ENCODE results near the gene PRRG4. TPM values are rescaled to one million over a fixed set of nuclear protein-coding genes. Genes with fewer than 3 reads are reported as not detected.

Gene PRRG4
- total RNA-seq, 2 donors from 2014 or later: 1.4 to 2.7 TPM

- no peak for TF ChIP-seq CTCF (IDR thresholded peaks at IDR 0.05)
- Histone ChIP-seq H3K9me3 (peaks cover 0 to 10% of the 10 kb centered on the region in 2 donors), H3K36me3 (no peaks in the 10 kb centered on the region), H3K27ac (no peak overlapping the region), H3K27me3 (no peaks in the 10 kb centered on the region), H3K4me1 (no peaks in the 10 kb centered on the region), H3K4me3 (no peak overlapping the region)
- no peak for DNase-seq (ENCODE audit: low spot score)
These were observed 17.8 kb downstream of the PRRG4 start for GRCh38 chr11:32847511-32847910.

GRCh38 chr11:32849761-32850160 is 20.0 kb downstream of the PRRG4 start:
- H3K36me3 ChIP-seq: no peaks in the 10 kb centered on the region
- TF ChIP-seq CTCF (IDR thresholded peaks at IDR 0.05): no peak
- no peak overlapping the region for H3K27ac ChIP-seq
- H3K9me3 ChIP-seq: peaks cover 0 to 10% of the 10 kb centered on the region in 2 donors
- DNase-seq (ENCODE audit: low spot score): no peak
- H3K4me3 ChIP-seq: no peak overlapping the region
- H3K4me1 ChIP-seq: no peaks in the 10 kb centered on the region
- H3K27me3 ChIP-seq: no peaks in the 10 kb centered on the region

DNA sequence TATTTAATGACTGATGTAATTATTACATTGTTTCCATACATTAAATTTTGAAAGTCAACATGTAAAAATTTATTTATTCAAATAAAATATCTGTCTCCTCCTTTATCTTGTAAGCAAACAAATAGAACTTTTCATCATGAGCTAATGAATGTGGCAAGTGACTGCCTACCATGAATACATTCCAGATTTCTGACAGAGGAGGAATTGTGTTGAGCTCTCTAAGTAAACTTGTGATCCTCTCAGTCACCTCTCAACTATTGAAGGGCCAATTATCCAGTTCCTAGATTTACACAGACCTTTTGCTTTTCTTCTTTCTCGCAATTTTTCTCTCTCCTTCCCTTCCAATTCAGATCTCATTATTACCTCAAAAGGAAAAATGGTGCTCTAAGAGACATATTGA is 21.5 kb downstream of the PRRG4 start:
- Histone ChIP-seq H3K4me1 (no peaks in the 10 kb centered on the region), H3K27me3 (no peaks in the 10 kb centered on the region), H3K9me3 (peaks cover 0 to 10% of the 10 kb centered on the region in 2 donors), H3K4me3 (no peak overlapping the region), H3K36me3 (no peaks in the 10 kb centered on the region), H3K27ac (no peak overlapping the region)
- TF ChIP-seq CTCF (IDR thresholded peaks at IDR 0.05): no peak
- DNase-seq (ENCODE audit: low spot score): no peak

DNA sequence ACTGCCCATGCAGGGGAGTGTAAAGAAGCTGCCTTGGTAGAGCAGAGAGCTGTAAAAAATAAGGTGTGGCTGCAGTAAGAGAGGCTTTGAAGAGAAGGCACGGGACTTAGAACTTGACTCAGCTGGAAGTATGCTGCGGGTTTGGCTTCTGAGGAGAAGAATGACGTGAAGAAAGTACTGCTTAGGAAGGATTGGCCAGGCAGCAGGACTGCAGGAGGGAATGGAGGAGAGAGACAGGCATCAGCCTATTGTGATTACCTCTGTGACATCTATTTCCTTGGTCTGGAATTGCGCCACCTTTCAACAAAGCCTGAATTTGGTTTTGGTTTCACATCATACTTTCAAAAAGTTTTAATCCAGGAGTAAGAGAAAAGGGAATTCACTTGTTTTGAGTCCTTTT is 22.5 kb downstream of the PRRG4 start:
- Histone ChIP-seq H3K4me3 (no peak overlapping the region), H3K36me3 (no peaks in the 10 kb centered on the region), H3K27ac (no peak overlapping the region), H3K27me3 (no peaks in the 10 kb centered on the region), H3K9me3 (peaks cover 0 to 10% of the 10 kb centered on the region in 2 donors), H3K4me1 (no peaks in the 10 kb centered on the region)
- TF ChIP-seq CTCF (IDR thresholded peaks at IDR 0.05): no peak
- no peak for DNase-seq (ENCODE audit: low spot score)

- H3K27me3 ChIP-seq: no peaks in the 10 kb centered on the region
- no peaks in the 10 kb centered on the region for H3K9me3 ChIP-seq
- no peak for DNase-seq (ENCODE audit: low spot score)
- H3K4me1 ChIP-seq: no peaks in the 10 kb centered on the region
- H3K36me3 ChIP-seq: no peaks in the 10 kb centered on the region
- TF ChIP-seq CTCF (IDR thresholded peaks at IDR 0.05): no peak
- H3K4me3 ChIP-seq: no peak overlapping the region
- H3K27ac ChIP-seq: no peak overlapping the region
These were observed 25.9 kb downstream of the PRRG4 start for GRCh38 chr11:32855601-32856000.

DNA sequence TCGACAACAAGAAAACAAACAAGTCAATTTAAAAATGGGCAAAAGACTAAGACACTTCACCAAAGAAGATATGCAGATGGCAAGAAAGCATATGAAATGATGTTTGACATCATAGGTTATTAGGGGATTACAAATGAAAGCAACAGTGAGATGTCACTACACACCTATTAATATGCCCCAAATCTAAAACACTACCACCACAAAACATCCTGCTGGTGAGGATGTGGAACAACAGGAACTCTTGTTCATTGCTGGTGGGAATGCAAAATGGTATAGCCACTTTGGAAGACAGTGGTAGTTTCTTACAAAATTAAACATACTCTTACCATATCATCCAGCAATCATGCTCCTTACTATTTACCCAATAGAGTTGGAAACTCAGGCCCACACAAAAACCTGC is 29.0 kb downstream of the PRRG4 start:
- no peak for TF ChIP-seq CTCF (IDR thresholded peaks at IDR 0.05)
- DNase-seq (ENCODE audit: low spot score): no peak

More for the DNA sequence above, 29.0 kb downstream of the PRRG4 start:
- Histone ChIP-seq H3K4me3 (no peak overlapping the region), H3K27ac (no peak overlapping the region), H3K36me3 (no peaks in the 10 kb centered on the region), H3K9me3 (no peaks in the 10 kb centered on the region), H3K4me1 (no peaks in the 10 kb centered on the region), H3K27me3 (no peaks in the 10 kb centered on the region)
